NCI-H526 (cell line): Measurements from ENCODE around the gene CTNNA3.

ENCODE experiments used
- DNase-seq, 2 experiments: peaks; one replicate each; lab custom pipeline; 2025; lab: John Stamatoyannopoulos, UW

CTNNA3 gene

DNA sequence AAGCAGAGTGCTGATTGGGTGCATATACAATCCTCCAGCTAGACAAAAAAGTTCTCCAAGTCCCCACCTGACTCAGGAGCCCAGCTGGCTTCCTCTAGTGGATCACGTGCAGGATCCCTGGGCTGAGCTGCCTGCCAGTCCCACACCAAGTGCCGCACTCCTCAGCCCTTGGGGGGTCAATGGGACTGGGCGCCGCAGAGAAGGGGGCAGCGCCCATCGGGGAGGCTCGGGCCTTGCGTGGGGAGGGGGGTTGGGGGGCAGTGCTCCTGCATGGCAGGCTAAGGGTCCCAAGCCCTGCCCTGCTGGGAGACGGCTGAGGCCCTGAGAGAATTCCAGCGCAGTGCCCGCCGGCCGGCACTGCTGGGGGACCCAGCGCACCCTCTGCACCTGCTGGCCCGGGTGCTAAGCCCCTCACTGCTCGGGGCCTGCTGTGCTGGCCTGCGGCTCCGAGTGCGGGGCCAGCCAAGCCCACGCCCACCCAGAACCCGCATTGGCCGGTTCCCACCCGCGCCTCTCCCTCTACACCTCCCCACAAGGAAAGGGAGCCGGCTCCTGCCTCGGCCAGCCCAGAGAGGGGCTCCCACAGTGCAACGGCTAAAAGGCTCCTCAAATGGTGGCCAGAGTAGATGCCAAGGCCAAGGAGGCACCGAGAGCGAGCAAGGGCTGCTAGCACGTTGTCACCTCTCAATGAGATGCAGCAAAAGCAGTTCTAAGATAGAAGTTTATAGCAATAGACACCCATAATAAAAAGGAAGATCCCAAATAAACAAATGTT lies 1044.5 kb downstream of the CTNNA3 start:
- DNase-seq = no peak

DNA sequence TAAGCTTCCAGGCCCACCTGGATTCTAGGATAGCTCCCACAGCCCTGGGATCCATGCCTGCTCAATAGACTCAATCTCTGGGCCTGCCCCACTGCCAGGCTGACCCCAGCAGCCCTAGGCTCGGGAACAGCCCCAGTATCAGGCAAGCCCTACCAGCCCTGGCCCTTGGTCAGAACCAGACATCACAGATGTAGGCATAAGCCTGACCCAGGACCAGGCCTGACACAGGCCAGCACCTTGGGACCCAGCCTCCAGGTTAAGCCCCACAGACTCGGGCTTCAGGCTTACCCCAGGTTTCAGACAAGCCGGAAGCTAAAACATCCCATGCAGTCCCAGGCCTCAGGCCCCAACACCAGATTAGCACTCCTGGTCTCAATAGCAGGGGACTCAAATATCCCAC lies 1046.4 kb downstream of the CTNNA3 start:
- no peak for DNase-seq

DNA sequence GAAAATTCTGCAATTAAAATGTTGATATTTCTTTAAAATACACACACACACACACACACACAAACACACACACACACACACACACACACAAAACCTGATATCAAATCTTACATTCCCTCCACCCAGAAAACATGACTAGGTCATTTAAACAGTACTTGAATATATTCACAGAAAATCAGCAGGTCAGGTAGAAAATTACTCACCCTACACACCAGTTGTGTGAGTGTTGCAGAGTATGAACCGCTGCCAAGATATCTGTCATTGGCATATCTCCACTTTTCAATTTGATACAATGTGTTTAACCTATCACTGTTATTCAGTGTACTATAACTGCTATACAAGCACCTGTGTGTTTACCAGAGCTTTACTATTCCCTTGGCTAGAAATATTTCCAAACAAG lies 1053.8 kb downstream of the CTNNA3 start:
- no peak for DNase-seq

DNA sequence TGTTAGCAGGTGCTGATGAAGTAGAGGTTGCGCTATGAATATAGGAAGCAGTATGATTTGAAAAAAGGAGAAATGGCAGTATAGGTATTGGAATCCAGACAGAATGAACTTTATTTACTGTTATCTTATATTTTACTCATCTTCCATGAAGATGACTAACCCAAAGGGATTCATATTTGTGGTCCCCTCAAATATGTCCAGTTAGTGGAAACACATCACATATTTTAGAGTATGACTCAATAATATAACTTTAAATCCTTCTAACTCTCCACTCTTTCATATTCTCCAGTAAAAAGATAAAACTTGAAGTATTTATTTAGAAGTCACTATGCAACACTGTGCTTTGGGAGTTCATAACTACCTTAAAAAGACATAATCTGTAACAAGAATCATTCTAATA lies 1056.6 kb downstream of the CTNNA3 start:
- no peak for DNase-seq

DNA sequence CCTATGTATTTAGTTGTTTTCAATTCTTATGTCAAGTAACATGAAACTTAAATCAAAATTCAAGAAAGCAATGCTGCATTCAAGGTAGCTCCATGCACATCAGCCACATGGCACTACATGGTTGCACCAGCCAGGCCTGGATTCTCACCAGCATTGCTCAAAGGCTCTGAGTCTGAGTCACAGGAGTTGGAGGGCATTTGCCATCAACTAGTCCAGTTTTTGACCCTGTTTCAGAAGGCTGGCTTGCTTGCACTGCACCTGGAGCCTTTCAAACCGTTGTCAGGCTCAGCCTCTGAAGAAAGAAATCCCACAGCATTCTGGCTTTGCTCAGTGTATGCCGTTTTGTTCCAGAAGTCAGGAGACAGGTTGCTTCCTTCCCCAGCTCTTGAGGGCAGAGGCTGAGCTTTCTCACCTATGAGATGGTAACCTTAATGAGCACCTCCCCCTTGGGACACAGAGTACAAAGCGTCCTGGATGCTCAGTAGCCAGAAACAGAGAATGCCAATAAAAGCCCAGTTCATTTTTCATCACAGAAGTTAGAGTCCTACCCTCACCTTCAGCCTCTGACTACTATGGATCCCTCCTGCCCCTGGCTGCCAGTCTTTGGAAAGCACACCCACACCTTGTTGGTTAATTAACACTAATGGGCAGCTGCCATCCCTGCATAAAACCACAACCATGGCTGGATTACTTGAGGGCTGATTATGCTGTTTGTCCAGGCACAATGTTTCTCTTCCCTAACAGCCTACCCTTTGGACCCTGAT lies 1058.5 kb downstream of the CTNNA3 start:
- no peak for DNase-seq

DNA sequence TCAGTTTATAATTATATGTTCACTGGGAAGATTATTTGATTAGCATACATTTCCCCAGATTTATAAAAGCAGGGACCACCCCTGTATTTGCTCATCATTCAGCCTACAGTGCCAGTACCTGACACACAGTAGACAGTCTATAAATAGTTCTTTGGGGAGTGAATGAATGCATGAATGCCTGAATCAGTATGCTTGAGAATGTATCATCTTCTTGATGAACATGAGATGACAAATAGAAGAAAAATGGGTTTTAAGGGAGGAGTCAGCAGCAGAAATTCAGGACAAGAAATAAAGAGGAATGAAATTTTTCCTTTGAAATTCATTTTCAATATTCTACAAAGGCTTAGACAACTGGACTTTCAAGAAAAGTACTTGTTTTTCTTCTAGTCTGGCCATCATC lies 1066.0 kb downstream of the CTNNA3 start:
- DNase-seq = no peak

DNA sequence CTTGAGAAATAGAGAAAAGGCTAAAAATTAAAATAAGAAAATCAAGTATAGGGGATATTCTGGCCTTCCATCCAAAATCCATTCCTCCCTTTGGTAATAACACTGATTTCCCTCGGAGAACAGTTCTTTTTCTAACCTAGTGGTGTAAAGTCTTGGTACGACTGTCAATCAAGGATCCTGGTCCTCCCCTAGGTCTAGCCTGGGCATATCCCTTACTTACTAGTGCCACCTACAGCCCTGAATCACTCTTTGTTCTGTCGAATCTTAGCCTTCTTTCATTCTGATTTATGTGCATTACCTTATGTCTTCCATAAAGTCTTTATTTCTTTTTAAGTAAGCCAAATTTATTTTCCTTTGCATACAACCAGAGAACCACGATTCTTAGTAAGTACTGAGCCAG lies 1068.8 kb downstream of the CTNNA3 start:
- DNase-seq = peak in 1 of 2 experiments; percentile 7

DNA sequence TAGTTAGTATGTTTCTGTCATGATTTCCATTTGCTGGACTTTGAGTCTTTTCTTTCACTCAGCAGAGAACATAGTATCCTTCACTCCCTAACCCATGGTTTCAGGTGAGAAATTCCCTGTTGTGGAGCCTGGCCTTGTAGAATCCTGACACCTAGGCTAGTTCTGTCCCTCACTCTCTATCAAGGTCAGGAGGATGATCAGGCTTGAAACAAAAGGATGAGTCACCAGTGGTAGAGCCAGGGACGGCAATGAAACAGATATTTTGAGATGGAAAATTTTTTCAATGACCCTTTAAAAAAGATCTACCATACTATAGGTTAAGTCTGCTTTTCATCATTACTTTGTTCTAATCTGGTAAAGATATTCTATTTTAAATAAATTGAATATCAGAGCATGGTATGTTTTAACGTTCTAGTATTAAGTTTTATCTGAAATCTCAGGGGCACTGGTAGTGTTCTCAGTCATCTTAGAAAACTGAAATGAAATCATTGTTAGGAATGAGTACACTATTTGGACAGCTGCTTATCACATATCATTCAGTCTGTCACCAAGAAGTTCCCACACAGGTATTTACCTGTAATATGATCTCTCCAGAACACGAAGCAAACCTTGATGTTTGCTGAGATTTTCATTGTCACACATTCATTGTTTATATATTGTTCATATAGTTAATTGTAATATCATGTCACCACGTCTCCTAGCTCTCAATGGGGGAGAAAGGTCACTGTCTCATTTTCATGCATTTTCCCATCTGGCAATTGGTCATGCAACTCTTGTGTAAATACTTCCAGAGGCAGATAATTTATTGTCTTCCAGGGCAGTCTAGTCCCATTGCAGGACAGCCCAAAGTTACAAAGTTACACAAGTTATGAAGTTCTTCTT lies 1070.0 kb downstream of the CTNNA3 start:
- no peak for DNase-seq

DNA sequence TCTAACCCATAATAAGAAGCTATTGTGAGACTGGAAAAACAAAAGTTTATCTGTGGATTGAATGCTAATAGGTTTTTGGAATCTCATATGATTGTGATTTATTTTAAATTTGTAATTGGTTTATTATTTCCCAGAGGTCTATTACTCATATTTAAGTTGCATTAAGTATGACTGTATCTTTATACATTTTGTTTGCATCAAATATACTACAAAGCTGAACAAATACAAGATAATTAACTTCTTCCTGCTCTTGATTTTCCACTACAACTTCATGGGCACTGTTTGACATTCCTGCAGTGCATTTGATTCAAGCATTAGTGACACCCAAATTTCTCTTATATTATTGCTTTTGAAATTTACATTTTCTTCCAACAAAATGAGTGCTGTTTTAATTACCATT lies 1073.9 kb downstream of the CTNNA3 start:
- no peak for DNase-seq

DNA sequence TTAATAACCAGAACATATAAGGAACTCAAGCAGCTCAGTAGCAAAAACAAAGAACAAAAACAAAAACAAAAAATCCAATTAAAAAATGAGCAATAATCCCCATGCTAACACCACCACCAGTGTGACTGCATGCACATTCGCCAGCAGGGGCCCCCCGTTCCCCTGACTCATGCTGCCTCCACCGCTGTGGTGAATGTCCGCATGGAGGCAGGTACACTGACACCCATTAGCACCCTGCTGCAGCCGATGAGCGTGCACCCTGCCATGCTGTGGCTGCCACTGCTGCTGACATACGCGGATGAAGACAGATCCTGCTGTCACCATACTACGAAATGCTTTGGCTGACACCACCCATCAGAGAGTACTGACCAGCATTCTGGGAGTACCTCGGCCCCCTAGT lies 1091.8 kb downstream of the CTNNA3 start:
- DNase-seq = peak in 1 of 2 experiments; percentile 0

DNA sequence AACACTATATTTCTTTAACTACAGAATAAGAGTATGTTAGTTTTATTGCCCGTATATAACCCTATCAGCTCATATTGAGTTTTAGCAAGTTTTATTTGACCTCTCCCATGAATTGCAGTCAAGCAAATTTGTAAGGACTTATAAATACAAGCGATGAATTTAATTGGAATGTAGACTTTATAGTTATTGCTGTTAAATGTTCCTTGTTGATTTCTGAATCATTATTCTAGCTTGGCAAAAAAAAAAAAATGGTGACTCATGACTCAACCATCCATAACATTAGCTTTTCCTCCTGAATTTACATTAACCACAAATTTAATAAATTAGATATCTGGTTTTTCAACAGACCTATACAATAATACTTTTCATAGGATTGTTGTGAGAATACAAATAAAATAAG lies 1104.1 kb downstream of the CTNNA3 start:
- DNase-seq = no peak

DNA sequence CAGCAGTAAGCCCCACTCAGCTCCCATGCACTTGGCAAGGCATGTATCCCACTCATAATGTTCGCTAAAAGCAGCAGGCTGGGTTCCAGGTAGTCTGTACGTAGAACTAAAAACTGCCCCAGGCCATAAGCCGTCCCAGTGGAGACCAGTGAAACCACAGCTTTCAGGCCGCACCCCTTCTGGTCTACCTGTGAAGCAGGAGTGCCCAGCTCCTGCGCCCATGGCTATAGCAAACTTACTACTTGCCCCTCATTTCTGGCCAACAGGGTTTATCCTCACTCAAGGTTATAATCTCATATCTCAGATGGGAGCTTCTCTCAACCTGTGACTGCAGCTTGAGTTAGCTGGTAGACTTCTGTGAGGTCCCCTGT lies 1108.3 kb downstream of the CTNNA3 start:
- no peak for DNase-seq

DNA sequence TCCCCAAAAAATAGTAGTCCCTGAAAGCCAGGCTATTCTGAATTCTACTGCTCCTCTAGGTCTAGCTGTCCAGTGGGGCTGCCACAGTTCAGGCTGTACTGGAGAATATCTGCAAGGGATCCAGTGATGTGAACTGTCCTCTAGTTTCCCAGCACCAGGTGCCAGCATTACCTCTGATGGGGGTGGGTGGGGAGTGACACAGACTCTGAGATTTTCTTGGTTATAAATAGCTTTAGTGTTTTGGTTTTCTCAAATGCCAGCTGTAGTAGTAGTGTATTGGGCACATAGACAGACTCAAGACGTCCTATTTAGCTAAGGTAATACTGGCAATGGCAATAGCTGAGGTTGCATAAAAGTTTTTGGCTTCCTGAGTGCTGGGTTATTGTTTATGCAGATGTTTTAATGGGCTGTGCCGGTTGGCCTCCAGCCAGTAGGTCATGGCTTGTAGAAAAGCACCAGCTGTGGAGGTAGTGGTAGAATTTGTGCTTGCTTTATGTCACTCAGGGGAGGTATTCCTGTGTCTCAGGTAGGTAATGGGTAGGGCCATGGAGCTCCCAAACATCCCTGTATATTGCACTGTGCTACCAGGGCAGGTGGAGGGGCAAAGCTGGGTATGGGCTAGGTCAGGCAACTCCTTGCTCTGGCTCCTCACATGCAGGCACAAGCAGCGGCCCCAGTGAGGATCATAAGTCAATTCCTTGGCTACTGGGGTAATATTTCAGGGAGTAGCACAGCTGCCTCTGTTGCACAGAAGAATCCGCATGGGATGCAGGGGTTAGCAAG lies 1108.9 kb downstream of the CTNNA3 start:
- no peak for DNase-seq

DNA sequence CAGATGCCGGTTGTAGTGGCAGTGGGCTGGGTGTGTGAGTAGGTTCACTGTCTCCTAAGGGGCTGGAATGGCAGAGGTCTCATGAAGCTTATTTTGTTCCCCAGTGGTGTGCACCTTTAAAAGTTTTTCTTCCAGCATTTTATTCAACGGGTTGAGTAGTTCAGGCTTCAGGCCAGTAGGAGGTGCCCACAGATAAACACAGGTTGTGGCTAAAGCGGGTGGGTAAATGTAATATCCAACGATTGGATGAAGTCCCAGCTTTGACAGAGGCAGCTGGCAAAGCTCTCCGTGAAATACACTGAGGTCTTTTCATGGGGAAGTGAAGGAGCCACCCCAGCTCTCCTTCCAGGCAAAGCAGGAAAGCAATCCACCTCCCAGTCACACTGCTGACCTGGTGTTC lies 1109.9 kb downstream of the CTNNA3 start:
- DNase-seq = peak in 1 of 2 experiments; percentile 2

DNA sequence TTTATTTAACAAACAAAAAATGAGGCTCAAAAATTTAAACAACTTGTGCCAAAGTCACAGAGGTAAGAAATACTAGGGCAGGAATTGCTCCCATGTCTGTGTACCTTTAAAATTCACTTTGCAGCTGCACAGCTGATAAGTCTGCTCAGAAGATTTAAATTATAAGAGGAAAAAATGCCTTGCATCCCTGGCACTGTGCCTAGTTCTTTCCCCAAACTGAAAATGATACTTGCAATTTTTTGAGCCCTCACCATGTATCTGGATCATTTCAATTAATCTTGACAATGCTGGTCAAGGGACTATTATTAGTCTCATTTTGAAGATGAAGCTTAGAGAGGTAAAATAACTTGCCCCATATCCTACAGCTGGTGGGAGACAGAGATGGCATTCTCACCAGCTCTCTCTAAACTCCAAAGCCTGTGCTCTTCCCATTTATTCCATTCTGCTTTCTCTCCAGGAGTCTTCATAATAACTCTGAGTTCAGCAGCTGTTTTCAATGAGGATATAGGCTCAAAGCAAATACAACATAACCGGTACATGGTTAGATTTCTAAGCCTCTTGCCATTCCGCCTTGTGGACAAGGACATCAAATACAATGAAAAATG lies 1120.6 kb downstream of the CTNNA3 start:
- no peak for DNase-seq

DNA sequence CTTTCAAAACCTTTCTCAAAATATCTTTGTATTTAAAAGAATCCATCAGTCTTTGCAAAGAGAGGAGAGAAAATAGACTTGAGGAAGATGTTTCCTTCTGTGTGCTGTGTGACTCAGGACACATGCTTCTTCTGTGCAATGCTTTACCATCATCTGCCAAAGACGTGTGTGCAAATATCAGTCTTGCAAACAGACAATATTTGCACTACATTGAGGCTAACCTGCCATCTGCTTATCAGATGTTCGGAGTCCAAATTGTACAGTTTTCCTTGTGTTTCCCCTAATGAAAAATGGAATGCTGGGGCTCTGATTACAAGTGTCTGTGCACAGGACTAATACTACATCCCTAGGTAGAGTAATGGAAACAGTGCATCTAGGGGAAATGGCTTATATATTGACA lies 1123.3 kb downstream of the CTNNA3 start:
- no peak for DNase-seq

DNA sequence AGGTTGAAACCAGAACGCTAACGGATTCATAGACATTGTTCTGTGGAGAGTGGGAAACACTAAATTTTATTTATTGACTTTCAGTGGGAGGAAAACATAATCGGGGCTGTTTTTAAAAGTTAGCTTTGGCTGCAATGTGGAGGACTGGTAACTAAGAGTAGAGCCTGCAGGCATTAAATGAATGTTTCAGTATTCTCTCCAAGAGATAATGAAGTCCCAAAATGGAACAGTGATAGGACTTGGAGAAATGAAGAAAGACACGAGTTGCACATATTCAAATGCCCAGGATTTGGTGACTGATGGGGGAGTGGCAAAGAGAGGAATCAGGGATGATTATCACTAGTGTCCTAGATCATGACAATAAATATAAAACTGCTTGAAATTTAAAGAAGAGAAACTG lies 1130.0 kb downstream of the CTNNA3 start:
- DNase-seq = no peak

DNA sequence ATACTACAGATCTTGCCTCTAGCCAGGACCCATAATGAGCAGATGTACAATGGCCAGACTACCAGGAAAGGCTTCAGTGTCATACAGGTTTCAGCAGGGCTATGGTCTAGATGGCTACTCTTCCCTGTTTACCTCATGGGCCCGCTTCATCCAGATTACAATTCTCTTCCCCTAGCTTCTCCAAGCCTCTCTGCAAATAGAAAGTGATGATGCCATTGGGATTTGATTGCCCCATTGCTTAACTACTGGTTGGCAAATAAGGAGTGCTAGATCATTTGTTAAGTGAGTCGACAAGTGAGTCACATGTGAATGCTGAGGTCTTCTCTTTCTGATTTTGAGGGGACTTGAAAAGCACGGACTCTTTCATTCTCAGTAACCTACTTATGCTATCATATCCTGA lies 1131.7 kb downstream of the CTNNA3 start:
- no peak for DNase-seq

DNA sequence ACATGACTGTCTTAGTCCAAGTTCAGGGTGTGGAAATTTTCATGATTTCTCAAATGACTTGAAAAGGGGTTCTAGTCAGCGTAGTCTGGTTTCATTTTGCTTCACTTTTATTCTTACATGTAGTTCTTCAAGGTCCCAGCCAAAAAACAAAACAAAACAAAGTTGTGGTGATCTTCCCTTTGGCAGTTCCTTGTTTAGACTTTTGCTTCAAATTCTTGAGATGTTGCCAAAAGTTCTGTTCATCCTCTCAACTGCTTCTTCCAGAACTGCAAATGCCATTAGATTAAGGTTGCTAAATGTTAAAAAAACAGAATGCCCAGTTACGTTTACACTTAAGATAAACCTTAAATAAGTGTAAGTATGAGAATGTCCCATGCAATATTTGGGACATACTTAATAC lies 1140.9 kb downstream of the CTNNA3 start:
- DNase-seq = no peak

DNA sequence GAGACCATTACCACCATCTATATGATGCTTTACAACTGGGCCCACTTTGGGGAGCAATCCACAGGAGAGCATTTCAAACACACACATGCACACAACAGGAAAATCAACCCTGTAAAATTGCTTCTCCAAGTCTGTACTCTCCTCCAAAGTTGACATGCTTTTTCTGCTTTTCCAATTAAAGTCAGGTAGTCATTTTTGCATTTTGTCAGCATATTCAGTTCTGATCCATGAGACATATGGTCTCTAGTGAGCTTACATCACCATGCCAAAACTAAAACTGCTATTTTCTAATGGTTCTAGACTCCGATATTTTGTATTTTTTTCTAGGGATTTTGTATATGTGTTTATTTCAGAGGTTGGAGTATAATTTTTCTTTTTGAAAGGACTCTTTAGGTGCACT lies 1143.7 kb downstream of the CTNNA3 start:
- DNase-seq = no peak

DNA sequence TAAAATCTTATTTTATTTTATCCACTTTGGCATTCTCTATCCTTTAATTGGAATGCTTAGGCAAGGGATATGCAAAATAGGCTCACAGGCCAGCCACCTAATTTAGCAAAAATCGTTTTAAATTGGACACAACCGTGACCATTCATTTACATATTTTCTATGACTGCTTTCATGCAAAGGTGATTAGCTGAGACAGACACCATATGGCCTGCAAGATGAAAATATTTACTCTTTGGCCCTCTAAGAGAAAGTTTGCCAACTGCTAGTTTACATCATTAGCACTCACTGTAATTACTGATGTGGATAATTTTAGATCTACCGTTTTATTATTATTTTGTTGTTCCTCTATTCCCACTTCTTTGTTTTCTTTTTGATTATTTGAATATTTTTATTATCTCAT lies 1145.6 kb downstream of the CTNNA3 start:
- DNase-seq = no peak
